Measurements from ENCODE around the gene FNBP1. TPM values are rescaled to one million over a fixed set of nuclear protein-coding genes. Genes with fewer than 3 reads are reported as not detected.
A peak's percentile ranks its signal among the peaks of the same experiment; 100 is the strongest.

FNBP1 gene
- polyA plus RNA-seq, 1 donor from 2014 or later, result 173 TPM

DNA sequence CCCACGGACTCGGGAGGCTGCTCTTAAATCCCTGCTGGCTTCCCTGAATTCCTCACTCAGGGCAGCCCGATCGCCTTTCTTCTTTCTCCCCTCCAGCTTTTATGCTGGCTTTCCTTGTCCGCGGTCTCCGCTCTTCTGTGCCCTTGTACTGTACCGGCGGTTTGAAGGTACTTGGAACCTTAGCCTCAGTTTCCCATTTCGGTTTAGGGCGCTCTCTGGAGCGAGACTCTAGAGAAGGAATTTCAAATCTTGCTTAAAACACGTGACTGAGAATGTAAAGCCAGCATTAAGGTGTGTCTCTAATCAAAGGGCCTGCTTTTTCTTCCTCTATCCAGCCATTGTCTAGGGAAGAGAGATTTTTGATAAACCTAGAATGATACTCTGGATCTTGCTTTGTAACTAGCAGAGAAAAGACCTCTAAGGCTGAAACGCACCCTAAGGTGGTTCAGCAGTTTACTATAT is 11.4 kb upstream of the FNBP1 start:
- no peaks in the 10 kb centered on the region for H3K36me3 Mint-ChIP-seq
- peak overlapping the region; percentile 91 to 97 (median 95) for H3K4me3 Mint-ChIP-seq
- H3K4me1 Mint-ChIP-seq, result peaks cover 17 to 22% (median 18%) of the 10 kb centered on the region in 3 donors
- H3K27ac Mint-ChIP-seq, result peak overlapping the region; percentile 86 to 97 (median 96)
- no peaks in the 10 kb centered on the region for H3K9me3 Mint-ChIP-seq
- H3K27me3 Mint-ChIP-seq, result no peaks in the 10 kb centered on the region

DNA sequence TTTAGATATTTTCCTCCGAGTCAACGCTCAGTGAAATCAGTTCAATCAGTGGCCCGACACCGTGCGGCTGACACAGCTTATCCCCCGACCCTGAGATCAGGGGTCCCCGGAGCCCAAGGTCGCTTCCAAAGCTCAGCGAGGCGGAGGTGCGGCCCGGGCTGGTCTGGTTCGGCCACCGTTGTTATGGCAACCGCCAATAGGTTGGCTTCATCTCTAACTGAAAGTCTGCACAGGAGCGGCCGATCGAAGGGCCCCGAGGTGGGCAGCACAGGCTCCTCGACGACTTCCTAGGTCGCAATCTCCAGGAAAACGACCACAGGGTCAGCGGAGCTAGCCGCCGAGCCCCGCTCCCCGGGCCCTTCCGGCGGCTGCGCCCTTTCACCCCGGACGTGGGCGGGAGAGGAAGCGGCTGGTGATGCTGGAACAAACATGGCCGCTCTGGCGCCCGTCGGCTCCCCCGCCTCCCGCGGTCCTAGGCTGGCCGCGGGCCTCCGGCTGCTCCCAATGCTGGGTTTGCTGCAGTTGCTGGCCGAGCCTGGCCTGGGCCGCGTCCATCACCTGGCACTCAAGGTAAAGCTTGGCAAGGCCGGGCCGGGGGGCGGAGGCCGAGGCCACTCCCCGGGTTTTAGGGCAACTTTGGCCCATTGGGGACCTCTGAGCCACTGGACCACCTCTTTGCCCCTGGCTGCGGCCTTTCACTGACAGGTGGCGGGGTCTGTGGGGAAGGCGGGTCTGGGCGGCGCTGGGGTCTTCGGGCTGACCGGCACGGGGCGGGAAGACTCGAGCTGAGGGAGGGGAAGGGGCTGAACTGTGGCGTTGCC is 10.7 kb upstream of the FNBP1 start, which contains the start of gene GPR107:
Gene GPR107 (plus strand): TSS at position 403 of the 821 bp plus-strand sequence. CDS start 27 bp downstream, at position 430.
- H3K36me3 Mint-ChIP-seq, result no peaks in the 10 kb centered on the region
- no peaks in the 10 kb centered on the region for H3K9me3 Mint-ChIP-seq
- peak within 1 kb of the TSS; percentile 91 to 97 (median 95) for H3K4me3 Mint-ChIP-seq
- H3K27ac Mint-ChIP-seq, result peak within 1 kb of the TSS; percentile 94 to 97 (median 96)
- H3K4me1 Mint-ChIP-seq, result peaks cover 17 to 21% (median 18%) of the 10 kb centered on the region in 3 donors
- no peaks in the 10 kb centered on the region for H3K27me3 Mint-ChIP-seq

DNA sequence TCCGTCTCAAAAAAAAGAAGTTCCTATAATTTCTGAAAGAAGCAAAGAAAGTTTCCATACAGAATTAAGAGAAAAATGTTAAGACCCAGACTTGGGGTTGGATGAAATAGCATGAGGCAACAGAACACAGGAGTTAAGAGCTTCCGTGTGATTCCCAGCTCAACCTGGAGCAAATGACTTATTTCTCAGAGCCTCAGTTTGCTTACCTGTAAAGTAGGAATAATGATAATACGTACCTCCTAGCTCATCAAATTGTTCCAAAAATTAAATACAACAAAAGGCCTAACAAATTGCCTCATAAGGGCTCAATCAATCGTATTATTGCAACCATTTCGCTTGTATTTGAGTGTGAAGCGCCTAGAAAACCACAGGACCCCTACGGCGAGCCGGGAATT is 10.1 kb upstream of the FNBP1 start:
- peak overlapping the region; percentile 94 to 97 (median 96) for H3K27ac Mint-ChIP-seq

DNA sequence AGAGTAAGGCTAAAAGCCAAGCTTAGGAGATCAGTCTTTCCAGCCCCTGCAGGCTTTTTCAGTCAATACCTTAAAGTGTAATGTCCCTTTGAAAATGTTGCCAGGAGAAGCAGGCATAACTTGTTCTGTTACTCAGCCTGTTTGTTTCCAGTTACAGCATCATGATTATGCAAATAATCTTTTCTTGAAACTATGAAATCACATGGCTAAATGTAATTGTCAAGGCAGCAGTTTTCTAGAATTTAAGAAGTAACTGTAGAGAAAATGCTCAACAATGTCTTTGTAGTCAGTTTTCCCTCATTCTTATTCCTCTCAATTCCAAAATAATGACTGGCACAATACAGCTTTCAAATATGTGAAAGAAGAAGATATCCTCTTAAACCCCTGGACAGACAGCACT is 8.9 kb upstream of the FNBP1 start:
- H3K27me3 Mint-ChIP-seq, result no peaks in the 10 kb centered on the region
- H3K4me1 Mint-ChIP-seq, result peaks cover 17 to 18% (median 18%) of the 10 kb centered on the region in 3 donors
- H3K27ac Mint-ChIP-seq, result peak overlapping the region in 2 of 3 donors; percentile 57 to 78
- H3K4me3 Mint-ChIP-seq, result peak overlapping the region in 3 of 4 donors; percentile 63 to 97 (median 85)
- H3K9me3 Mint-ChIP-seq, result no peaks in the 10 kb centered on the region
- no peaks in the 10 kb centered on the region for H3K36me3 Mint-ChIP-seq

More for the DNA sequence above, 10.1 kb upstream of the FNBP1 start:
- Mint-ChIP-seq H3K4me1 (peaks cover 17 to 19% (median 18%) of the 10 kb centered on the region in 3 donors), H3K36me3 (no peaks in the 10 kb centered on the region), H3K9me3 (no peaks in the 10 kb centered on the region), H3K4me3 (peak overlapping the region; percentile 91 to 97 (median 95)), H3K27me3 (no peaks in the 10 kb centered on the region)

DNA sequence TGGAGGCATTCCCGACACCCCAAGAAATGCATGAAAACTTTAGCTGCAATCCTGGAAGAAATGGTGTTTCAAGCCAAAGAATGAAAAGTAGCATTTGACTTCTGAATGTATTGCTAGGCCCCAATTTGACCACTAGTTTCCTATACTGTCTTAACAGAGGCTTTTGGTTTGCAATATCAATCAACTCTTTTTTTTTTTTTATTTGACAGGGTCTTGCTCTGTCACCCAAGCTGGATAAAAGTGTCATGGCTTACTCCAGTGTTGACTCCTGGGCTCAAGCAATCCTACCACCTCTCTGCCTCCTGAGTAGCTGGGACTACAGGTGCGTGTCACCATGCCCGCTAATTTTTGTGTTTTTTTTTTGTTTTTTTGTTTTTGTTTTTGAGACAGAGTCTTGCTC is 7.5 kb upstream of the FNBP1 start:
- Mint-ChIP-seq H3K27me3 (no peaks in the 10 kb centered on the region), H3K27ac (peak overlapping the region in 2 of 3 donors; percentile 35 to 53), H3K4me3 (peak overlapping the region in 1 of 4 donors; percentile 56), H3K36me3 (no peaks in the 10 kb centered on the region), H3K4me1 (peaks cover 20 to 27% (median 25%) of the 10 kb centered on the region in 3 donors), H3K9me3 (no peaks in the 10 kb centered on the region)

DNA sequence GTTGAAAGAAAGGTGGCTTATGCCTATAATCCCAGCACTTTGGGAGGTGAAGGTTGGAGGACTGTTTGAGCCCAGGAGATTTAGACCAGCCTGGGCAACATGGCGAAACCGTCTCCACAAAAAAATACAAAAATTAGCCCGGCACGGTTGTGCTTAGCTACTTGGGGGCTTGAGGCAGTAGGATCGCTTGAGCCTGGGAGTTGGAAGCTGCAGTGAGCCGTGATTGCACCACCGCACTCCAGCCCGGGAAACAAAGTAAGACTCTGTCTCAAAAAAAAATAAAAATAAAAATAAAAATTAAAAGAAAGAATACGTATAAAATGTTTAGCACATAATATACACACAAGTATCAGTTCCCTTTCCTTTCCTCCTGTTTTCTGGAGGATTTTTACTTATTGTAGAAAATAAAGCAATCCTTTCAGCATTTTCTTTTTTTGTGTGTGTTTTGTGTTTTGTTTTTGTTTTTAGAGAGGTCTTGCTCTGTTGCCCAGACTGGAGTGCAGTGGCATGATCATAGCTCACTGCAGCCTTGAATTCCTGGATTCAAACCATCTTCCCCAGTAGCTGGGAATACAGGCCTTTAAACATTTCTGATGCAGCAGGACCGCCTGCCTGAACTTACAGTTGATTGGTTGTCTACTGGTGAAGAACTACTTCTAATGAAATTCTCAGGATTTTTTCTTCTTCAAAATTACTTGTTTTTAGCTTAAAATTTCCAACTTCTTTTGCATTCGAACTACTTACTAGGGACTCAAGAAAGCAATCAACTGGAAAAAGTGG is 6.6 kb upstream of the FNBP1 start:
- Mint-ChIP-seq H3K27ac (peak overlapping the region in 1 of 3 donors; percentile 53), H3K9me3 (no peaks in the 10 kb centered on the region), H3K36me3 (no peaks in the 10 kb centered on the region), H3K27me3 (no peaks in the 10 kb centered on the region), H3K4me3 (peak overlapping the region in 1 of 4 donors; percentile 56), H3K4me1 (peaks cover 28 to 31% (median 30%) of the 10 kb centered on the region in 3 donors)

DNA sequence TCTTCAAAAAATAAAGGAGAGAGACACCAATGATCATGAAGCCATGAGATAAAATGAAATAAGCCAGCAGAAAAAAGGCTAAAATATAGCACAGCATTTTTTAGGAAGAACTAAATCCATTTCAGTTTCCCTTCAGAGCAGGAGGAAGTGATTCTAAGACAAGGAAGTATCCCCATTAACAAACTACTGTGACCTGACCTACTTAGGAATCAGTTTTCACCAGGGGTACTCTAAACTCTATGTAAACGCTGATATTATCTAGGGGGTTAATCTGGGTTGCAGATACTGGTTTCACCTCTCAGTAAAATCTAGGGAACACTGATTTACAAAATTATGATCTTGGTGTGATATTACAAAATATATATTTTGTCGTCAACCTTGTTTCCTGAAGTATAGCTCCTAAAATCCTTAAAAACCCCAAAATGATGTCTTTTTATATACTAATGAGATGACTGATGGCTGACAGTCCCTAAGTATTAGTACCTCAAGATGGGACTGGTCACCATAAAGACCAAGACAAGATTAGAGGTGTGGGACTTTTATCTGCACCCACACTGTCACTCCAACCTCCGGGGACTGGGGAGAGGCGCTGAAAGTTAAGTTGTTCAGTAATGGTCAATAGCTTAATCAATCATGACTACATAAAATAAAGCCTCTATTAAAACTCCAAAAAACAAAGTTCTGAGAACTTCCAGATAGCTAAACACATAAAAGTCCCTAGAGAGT is 2.9 kb upstream of the FNBP1 start:
- no peaks in the 10 kb centered on the region for H3K27me3 Mint-ChIP-seq
- H3K4me3 Mint-ChIP-seq, result peak overlapping the region; percentile 2 to 92 (median 56)
- peaks cover 22 to 27% (median 22%) of the 10 kb centered on the region in 3 donors for H3K4me1 Mint-ChIP-seq
- peak overlapping the region; percentile 67 to 94 (median 71) for H3K27ac Mint-ChIP-seq
- no peaks in the 10 kb centered on the region for H3K36me3 Mint-ChIP-seq
- peaks cover 0 to 1% (median 0%) of the 10 kb centered on the region in 3 donors for H3K9me3 Mint-ChIP-seq

DNA sequence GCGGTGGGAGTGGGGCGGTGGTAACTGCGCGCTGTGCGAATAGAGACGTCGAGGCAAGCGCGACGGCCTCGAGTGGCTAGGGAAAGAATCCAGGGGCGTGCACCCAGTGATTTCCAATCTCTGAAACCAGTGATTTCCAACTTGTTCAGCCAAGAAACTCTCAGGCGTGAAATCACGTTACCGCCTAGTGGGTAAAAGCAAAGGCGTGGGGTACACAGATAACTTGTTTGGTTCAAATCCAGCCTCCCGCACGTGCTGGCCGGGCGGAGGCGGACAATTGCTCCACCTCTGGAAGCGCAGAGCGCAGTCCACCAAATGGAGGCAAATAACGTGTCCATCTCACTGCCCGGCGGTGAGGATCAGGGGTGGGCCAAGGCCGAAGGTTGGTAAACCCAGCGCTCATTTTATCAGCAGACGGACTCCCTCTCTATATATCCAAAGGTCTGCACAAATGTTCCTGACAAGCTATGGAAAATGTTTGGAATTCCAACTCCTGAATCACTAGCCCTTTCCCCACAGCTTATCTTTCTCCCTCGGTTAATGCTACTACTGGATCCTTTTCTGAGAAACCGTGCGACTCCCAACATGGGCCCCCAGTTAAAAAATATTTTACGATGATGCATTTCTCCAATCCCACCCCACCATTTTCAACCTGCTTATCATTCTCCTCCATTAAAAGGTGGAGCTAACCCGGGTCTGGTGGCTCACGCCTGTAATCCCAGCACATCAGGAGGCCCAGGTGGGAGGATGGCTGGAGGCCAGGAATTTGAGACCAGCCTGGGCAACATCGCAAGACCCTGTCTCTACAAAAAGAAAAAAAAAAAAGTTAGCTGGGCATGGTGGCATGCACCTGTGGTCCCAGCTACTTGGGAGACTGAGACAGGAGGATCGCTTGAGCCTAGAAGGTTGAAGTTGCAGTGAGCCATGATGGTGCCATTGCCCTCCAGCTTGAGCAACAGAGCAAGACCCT is 950 bp upstream of the FNBP1 start:
- Mint-ChIP-seq H3K9me3 (peaks cover 0 to 1% (median 0%) of the 10 kb centered on the region in 3 donors), H3K4me3 (peak overlapping the region; percentile 77 to 98 (median 92)), H3K36me3 (no peaks in the 10 kb centered on the region), H3K27ac (peak overlapping the region; percentile 83 to 94 (median 90)), H3K27me3 (no peaks in the 10 kb centered on the region), H3K4me1 (peaks cover 27 to 33% (median 31%) of the 10 kb centered on the region in 3 donors)

DNA sequence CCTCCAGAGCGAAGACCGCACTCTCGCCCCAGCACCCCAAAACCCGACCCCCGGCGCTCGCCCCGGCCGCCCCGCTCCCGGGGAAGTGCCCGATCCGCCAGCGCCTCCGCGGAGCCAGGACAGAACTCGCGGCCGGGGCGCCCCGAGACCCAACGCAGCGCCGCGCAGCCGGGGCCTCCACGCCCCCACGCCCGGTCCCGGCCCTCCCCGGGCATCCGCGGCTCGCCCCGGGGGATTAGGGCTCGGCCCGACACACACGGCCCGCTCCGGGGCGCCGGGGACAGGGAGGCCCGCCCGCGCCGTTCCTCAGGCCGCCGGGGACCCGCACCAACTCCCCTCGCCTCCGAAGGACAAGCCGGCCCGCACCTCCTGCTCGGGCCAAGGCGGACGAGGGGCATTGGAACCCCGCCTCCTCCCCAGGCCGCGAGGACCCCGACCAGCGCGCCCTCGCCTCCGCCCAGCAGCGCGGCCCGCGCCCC is 544 bp downstream of the FNBP1 start:
- Mint-ChIP-seq H3K27me3 (no peaks in the 10 kb centered on the region), H3K4me3 (peak overlapping the region; percentile 95 to 99 (median 96)), H3K9me3 (peaks cover 0 to 1% (median 0%) of the 10 kb centered on the region in 3 donors), H3K36me3 (no peaks in the 10 kb centered on the region), H3K27ac (peak overlapping the region; percentile 98 to 99 (median 99)), H3K4me1 (peaks cover 31 to 45% (median 42%) of the 10 kb centered on the region in 3 donors)

DNA sequence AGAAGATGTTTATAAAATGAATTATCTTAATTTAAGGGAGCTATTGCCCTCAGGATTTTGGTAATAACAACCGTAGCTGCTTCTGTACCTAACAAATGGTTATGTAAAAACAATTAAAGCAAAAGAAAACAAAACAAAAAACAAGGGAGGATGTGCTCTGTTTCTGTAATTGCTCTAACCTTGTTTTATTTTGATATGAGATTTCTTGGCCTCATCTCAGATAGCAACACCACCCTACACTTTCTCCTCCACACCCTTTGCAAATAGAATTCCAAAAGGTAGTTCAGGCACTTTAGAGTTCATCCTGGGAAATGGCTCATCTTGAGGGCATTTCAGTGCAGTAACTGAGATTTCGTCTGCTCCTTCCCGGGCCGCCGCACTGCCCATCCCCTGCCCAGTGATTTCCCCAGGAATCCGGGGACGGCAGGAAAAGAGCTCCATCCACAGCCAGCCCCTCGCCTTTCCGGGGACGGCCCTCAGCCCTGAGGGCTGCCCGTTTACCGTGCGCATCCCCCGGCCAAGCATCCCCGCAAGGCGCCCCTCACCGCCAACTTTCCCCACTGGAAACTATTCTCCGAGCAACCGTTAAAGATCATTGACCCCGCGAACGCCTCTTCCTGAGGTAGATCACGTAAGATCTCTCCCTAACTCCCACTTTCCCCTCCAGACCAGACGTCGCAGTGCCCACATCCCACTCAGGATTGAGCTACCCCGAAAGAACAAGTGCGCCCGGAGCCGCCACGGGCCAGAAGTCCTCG is 1.2 kb downstream of the FNBP1 start:
- Mint-ChIP-seq H3K27ac (peak overlapping the region; percentile 98 to 99 (median 99)), H3K4me1 (peaks cover 36 to 51% (median 47%) of the 10 kb centered on the region in 3 donors)

DNA sequence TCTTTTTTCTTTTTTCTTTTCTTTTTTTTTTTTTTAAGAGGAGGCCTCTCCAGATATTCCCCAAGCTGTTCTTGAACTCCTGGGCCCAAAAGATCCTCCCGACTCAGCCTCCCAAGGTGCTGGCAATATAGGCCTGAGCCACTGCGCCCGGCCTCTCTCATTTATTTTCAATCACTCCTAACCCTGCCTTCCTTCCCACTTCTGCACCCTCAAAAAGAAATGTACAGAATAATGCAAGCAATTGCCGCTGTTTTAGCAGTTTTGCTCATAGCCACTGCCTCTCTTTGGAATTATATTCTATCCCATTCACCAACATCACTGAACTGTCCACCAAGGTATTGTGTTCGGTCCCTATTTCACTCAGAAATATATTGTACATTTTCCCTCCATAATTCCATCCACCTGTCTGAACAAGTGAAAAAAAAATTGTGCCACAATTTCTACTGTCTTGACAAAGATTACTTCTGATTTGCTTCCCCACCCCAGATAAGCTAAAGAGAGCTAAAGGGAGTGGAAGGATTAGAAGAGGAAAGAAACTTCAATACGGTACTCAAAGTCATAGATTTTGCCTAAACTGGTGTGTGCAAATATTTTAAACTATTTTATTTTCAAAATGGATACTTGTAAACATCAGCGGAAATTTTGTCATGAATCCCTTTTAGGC is 1.9 kb downstream of the FNBP1 start:
- Mint-ChIP-seq H3K4me1 (peaks cover 40 to 55% (median 50%) of the 10 kb centered on the region in 3 donors), H3K4me3 (peak overlapping the region; percentile 95 to 99 (median 96)), H3K36me3 (no peaks in the 10 kb centered on the region), H3K9me3 (peaks cover 0 to 1% (median 0%) of the 10 kb centered on the region in 3 donors), H3K27me3 (no peaks in the 10 kb centered on the region), H3K27ac (peak overlapping the region; percentile 98 to 99 (median 99))

More for the DNA sequence above, 1.2 kb downstream of the FNBP1 start:
- Mint-ChIP-seq H3K36me3 (no peaks in the 10 kb centered on the region), H3K9me3 (peaks cover 0 to 1% (median 0%) of the 10 kb centered on the region in 3 donors), H3K27me3 (no peaks in the 10 kb centered on the region), H3K4me3 (peak overlapping the region; percentile 95 to 99 (median 96))

DNA sequence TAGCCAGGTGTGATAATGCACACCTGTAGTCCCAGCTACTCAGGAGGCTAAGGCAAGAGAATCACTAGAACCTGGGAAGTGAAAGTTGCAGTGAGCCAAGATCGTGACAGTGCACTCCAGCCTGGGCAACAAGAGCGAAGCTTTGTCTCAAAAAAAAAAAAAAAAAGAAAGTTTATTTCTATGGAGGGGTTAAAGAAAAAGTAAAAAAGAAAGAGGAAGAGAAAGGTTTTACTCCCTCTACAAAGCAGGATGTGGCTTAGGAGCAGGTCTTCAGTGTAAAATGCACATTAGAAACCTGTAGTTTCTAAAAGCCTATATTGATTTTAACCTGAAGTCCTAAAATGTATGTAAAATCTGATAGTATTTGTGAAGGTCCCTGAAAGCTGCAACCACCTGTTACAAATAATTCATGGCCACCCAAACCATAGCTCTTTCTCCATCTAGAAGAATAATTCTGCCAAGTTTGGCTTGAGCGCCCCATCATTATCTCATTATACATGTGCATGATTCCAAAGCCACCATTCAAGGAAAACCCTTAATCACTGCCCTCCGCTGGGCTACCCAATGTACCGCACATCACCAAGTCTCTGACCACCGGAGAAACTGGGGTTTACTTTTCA is 3.4 kb downstream of the FNBP1 start:
- Mint-ChIP-seq H3K27ac (peak overlapping the region; percentile 98 to 99 (median 99)), H3K36me3 (peaks cover 1% of the 10 kb centered on the region), H3K27me3 (no peaks in the 10 kb centered on the region), H3K4me1 (peaks cover 44 to 51% (median 49%) of the 10 kb centered on the region in 3 donors), H3K9me3 (peaks cover 0 to 1% (median 0%) of the 10 kb centered on the region in 3 donors), H3K4me3 (peak overlapping the region; percentile 85 to 99 (median 96))
